GM23338 (cell line): ENCODE results near the gene VSIR. TPM values are rescaled to one million over a fixed set of nuclear protein-coding genes. Genes with fewer than 3 reads are reported as not detected.

Experiments used
- ATAC-seq: fragments of 200-7000 bp; cut with Tn5 transposase; 3 replicates; pipeline ENCODE4 v1.9.1; 2020
- DNase-seq: peaks from one replicate; pipeline ENCODE4 v3.0.0-alpha.2; 2015; ENCODE audit warnings: low spot score
- H2AFZ ChIP-seq: fragments of 200-600 bp; sonication (generic); 2 replicates; pipeline ENCODE4 v1.8.0; 2016; ENCODE audit warnings: antibody characterized with exemption, mild to moderate bottlenecking, moderate library complexity
- H3F3A ChIP-seq: fragments of 200-600 bp; sonication (generic); replicated peaks from 2 replicates; pipeline ENCODE4 v1.8.0; 2017; ENCODE audit warnings: antibody characterized with exemption, mixed run types, low read depth
- H3K27ac ChIP-seq: fragments of 200-600 bp; sonication (generic); 2 replicates; pipeline ENCODE4 v1.6.1; 2016; ENCODE audit warnings: low read depth
- H3K27me3 ChIP-seq: fragments of 200-600 bp; sonication (generic); 2 replicates; pipeline ENCODE4 v1.8.0; 2016; ENCODE audit warnings: mild to moderate bottlenecking, mixed run types, moderate library complexity; ENCODE audit not compliant: insufficient read depth
- H3K36me3 ChIP-seq: fragments of 200-600 bp; sonication (generic); 2 replicates; pipeline ENCODE4 v1.8.0; 2016; ENCODE audit warnings: mild to moderate bottlenecking; ENCODE audit not compliant: insufficient read depth
- H3K4me1 ChIP-seq: fragments of 200-600 bp; sonication (generic); 2 replicates; pipeline ENCODE4 v1.8.0; 2016; ENCODE audit warnings: mild to moderate bottlenecking, moderate library complexity; ENCODE audit not compliant: insufficient read depth
- H3K4me2 ChIP-seq: fragments of 200-600 bp; sonication (generic); 2 replicates; pipeline ENCODE4 v1.7.1; 2017; ENCODE audit warnings: mixed run types
- H3K4me3 ChIP-seq: fragments of 200-600 bp; sonication (generic); 2 replicates; pipeline ENCODE4 v1.6.1; 2016; ENCODE audit warnings: mixed run types
- H3K79me2 ChIP-seq: fragments of 200-600 bp; sonication (generic); replicated peaks from 2 replicates; pipeline ENCODE4 v1.8.0; 2017; ENCODE audit warnings: mild to moderate bottlenecking; ENCODE audit not compliant: insufficient read depth
- H3K9me2 ChIP-seq: fragments of 200-600 bp; sonication (generic); 2 replicates; pipeline ENCODE4 v1.8.0; 2017; ENCODE audit not compliant: insufficient read depth
- H4K20me1 ChIP-seq: fragments of 200-600 bp; sonication (generic); replicated peaks from 2 replicates; pipeline ENCODE4 v1.8.0; 2017; ENCODE audit warnings: mild to moderate bottlenecking; ENCODE audit not compliant: insufficient read depth
- H3K27ac Mint-ChIP-seq: 2 replicates; pipeline ENCODE4 v1.8.0; 2020; ENCODE audit warnings: inconsistent platforms, mild to moderate bottlenecking, moderate library complexity, mixed read lengths
- H3K27me3 Mint-ChIP-seq: 3 replicates; pipeline ENCODE4 v1.8.0; 2022; ENCODE audit warnings: low read depth, mild to moderate bottlenecking, moderate library complexity, mixed read lengths, inconsistent platforms; ENCODE audit not compliant: insufficient read depth, poor library complexity
- H3K36me3 Mint-ChIP-seq: 3 replicates; pipeline ENCODE4 v1.8.0; 2021; ENCODE audit warnings: low read depth, mild to moderate bottlenecking, inconsistent platforms, moderate library complexity, mixed read lengths
- H3K4me1 Mint-ChIP-seq: 3 replicates; pipeline ENCODE4 v1.8.0; 2020; ENCODE audit warnings: mild to moderate bottlenecking, inconsistent platforms, mixed read lengths
- H3K4me3 Mint-ChIP-seq: 3 replicates; pipeline ENCODE4 v1.8.0; 2021; ENCODE audit warnings: moderate library complexity, mild to moderate bottlenecking, inconsistent platforms, mixed read lengths
- H3K9me3 Mint-ChIP-seq: 3 replicates; pipeline ENCODE4 v1.8.0; 2020; ENCODE audit warnings: moderate library complexity, mild to moderate bottlenecking, inconsistent platforms, mixed read lengths
- polyA plus RNA-seq: library from polyadenylated mRNA; unstranded; fragments of >200 nt; fragmentation: Nextera tagmentation; extraction: Ambion mirVana; gene quantifications from 2 replicates; pipeline ENCODE4 v1.2.1, GENCODE V29; 2016
- total RNA-seq: library from RNA; depleted of rRNA; stranded (reverse); fragments of >200 nt; shearing (Covaris generic); gene quantifications from 2 replicates; pipeline ENCODE4 v1.2.3, GENCODE V29; 2014
- TF ChIP-seq, protein P1 (sequence below): fragments of 250-450 bp; sonication (Bioruptor Pico); IDR thresholded peaks from 2 replicates; pipeline ENCODE4 v1.5.0; 2020; ENCODE audit warnings: mild to moderate bottlenecking, moderate library complexity
- TF ChIP-seq, protein P2 (sequence below), 2 experiments: fragments of 200-600 bp in 1 of 2; sonication (generic) in 1 of 2; conservative IDR thresholded peaks; 2 replicates each; pipeline versions ENCODE4 v1.5.1 to v1.6.1; 2016 to 2017; ENCODE audit warnings: antibody characterized with exemption in 2 of 2, low read depth in 2 of 2, mild to moderate bottlenecking in 2 of 2, moderate library complexity in 1 of 2
- TF ChIP-seq, protein P3 (sequence below): IDR thresholded peaks from 2 replicates; pipeline ENCODE4 v1.6.1; 2016; ENCODE audit warnings: antibody characterized with exemption

Gene VSIR
- total and polyA plus RNA-seq, 2 experiments from 2014 or later = 0.10 to 0.74 TPM

GRCh38 chr10:71756311-71757191 lies 16.8 kb downstream of the VSIR start (continued):
- TF ChIP-seq, protein P1, sequence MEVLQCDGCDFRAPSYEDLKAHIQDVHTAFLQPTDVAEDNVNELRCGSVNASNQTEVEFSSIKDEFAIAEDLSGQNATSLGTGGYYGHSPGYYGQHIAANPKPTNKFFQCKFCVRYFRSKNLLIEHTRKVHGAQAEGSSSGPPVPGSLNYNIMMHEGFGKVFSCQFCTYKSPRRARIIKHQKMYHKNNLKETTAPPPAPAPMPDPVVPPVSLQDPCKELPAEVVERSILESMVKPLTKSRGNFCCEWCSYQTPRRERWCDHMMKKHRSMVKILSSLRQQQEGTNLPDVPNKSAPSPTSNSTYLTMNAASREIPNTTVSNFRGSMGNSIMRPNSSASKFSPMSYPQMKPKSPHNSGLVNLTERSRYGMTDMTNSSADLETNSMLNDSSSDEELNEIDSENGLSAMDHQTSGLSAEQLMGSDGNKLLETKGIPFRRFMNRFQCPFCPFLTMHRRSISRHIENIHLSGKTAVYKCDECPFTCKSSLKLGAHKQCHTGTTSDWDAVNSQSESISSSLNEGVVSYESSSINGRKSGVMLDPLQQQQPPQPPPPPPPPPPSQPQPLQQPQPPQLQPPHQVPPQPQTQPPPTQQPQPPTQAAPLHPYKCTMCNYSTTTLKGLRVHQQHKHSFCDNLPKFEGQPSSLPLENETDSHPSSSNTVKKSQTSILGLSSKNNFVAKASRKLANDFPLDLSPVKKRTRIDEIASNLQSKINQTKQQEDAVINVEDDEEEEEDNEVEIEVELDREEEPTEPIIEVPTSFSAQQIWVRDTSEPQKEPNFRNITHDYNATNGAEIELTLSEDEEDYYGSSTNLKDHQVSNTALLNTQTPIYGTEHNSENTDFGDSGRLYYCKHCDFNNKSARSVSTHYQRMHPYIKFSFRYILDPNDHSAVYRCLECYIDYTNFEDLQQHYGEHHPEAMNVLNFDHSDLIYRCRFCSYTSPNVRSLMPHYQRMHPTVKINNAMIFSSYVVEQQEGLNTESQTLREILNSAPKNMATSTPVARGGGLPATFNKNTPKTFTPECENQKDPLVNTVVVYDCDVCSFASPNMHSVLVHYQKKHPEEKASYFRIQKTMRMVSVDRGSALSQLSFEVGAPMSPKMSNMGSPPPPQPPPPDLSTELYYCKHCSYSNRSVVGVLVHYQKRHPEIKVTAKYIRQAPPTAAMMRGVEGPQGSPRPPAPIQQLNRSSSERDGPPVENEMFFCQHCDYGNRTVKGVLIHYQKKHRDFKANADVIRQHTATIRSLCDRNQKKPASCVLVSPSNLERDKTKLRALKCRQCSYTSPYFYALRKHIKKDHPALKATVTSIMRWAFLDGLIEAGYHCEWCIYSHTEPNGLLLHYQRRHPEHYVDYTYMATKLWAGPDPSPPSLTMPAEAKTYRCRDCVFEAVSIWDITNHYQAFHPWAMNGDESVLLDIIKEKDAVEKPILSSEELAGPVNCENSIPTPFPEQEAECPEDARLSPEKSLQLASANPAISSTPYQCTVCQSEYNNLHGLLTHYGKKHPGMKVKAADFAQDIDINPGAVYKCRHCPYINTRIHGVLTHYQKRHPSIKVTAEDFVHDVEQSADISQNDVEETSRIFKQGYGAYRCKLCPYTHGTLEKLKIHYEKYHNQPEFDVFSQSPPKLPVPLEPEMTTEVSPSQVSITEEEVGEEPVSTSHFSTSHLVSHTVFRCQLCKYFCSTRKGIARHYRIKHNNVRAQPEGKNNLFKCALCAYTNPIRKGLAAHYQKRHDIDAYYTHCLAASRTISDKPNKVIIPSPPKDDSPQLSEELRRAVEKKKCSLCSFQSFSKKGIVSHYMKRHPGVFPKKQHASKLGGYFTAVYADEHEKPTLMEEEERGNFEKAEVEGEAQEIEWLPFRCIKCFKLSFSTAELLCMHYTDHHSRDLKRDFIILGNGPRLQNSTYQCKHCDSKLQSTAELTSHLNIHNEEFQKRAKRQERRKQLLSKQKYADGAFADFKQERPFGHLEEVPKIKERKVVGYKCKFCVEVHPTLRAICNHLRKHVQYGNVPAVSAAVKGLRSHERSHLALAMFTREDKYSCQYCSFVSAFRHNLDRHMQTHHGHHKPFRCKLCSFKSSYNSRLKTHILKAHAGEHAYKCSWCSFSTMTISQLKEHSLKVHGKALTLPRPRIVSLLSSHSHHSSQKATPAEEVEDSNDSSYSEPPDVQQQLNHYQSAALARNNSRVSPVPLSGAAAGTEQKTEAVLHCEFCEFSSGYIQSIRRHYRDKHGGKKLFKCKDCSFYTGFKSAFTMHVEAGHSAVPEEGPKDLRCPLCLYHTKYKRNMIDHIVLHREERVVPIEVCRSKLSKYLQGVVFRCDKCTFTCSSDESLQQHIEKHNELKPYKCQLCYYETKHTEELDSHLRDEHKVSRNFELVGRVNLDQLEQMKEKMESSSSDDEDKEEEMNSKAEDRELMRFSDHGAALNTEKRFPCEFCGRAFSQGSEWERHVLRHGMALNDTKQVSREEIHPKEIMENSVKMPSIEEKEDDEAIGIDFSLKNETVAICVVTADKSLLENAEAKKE = no peak

GRCh38 chr10:71755179-71755879 lies 18.0 kb downstream of the VSIR start:
- no peak overlapping the region for H3K4me2 ChIP-seq
- no peaks in the 10 kb centered on the region for H3K27me3 ChIP-seq
- H2AFZ ChIP-seq = no peak overlapping the region
- H3K27ac Mint-ChIP-seq = no peak overlapping the region
- no peak overlapping the region for H3K27ac ChIP-seq
- H3K4me3 Mint-ChIP-seq = no peak overlapping the region
- no peaks in the 10 kb centered on the region for H3F3A ChIP-seq
- H3K27me3 Mint-ChIP-seq = peaks cover 11% of the 10 kb centered on the region
- no peaks in the 10 kb centered on the region for H3K36me3 Mint-ChIP-seq
- no peak overlapping the region for H3K4me3 ChIP-seq
- H3K79me2 ChIP-seq = no peaks in the 10 kb centered on the region
- no peak for DNase-seq
- no peaks in the 10 kb centered on the region for H3K9me2 ChIP-seq
- H4K20me1 ChIP-seq = no peaks in the 10 kb centered on the region
- H3K4me1 Mint-ChIP-seq = peaks cover 24% of the 10 kb centered on the region
- H3K9me3 Mint-ChIP-seq = no peaks in the 10 kb centered on the region
- peaks cover 5% of the 10 kb centered on the region; the same call in 1 of the 2 replicates for H3K4me1 ChIP-seq
- H3K36me3 ChIP-seq = no peaks in the 10 kb centered on the region
- ATAC-seq = no peak
- TF ChIP-seq, protein P2, sequence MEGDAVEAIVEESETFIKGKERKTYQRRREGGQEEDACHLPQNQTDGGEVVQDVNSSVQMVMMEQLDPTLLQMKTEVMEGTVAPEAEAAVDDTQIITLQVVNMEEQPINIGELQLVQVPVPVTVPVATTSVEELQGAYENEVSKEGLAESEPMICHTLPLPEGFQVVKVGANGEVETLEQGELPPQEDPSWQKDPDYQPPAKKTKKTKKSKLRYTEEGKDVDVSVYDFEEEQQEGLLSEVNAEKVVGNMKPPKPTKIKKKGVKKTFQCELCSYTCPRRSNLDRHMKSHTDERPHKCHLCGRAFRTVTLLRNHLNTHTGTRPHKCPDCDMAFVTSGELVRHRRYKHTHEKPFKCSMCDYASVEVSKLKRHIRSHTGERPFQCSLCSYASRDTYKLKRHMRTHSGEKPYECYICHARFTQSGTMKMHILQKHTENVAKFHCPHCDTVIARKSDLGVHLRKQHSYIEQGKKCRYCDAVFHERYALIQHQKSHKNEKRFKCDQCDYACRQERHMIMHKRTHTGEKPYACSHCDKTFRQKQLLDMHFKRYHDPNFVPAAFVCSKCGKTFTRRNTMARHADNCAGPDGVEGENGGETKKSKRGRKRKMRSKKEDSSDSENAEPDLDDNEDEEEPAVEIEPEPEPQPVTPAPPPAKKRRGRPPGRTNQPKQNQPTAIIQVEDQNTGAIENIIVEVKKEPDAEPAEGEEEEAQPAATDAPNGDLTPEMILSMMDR (conservative IDR thresholded peaks at IDR 0.05; ENCODE audit: low read depth in 2 of 2) = no peak
- TF ChIP-seq, protein P3, sequence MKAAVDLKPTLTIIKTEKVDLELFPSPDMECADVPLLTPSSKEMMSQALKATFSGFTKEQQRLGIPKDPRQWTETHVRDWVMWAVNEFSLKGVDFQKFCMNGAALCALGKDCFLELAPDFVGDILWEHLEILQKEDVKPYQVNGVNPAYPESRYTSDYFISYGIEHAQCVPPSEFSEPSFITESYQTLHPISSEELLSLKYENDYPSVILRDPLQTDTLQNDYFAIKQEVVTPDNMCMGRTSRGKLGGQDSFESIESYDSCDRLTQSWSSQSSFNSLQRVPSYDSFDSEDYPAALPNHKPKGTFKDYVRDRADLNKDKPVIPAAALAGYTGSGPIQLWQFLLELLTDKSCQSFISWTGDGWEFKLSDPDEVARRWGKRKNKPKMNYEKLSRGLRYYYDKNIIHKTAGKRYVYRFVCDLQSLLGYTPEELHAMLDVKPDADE = no peak
- TF ChIP-seq, protein P1 = no peak
